Thyroid gland (tissue), 4 donors: ENCODE data around the gene ZNF18.

Experiments
- CTCF ChIP-seq, 6 experiments: fragments of 200-600 bp in 3 of 6; fragments of 450-650 bp in 3 of 6; sonication (generic) in 3 of 6; IDR thresholded peaks; one replicate each; pipeline ENCODE4 v1.5.1; 2016 to 2019; ENCODE audit warnings: antibody characterized with exemption in 6 of 6, mild to moderate bottlenecking in 2 of 6, inconsistent platforms in 1 of 6, moderate library complexity in 1 of 6
- POLR2A ChIP-seq, 2 donors: fragments of 450-650 bp; IDR thresholded peaks; one replicate each; pipeline ENCODE4 v1.6.1; 2017; ENCODE audit warnings: antibody characterized with exemption in 2 of 2, mild to moderate bottlenecking in 2 of 2, moderate library complexity in 1 of 2

GRCh38 chr17:12028611-12029010 is 31.3 kb upstream of the ZNF18 start:
- TF ChIP-seq POLR2A (IDR thresholded peaks at IDR 0.05) (no peak), CTCF (IDR thresholded peaks at IDR 0.05) (no peak)
